ENCODE data around the gene SEMA3A. TPM values are rescaled to one million over a fixed set of nuclear protein-coding genes. Genes with fewer than 3 reads are reported as not detected.

The SEMA3A gene
- total and polyA plus RNA-seq, 2 donors: 12.9 to 24.3 TPM

DNA sequence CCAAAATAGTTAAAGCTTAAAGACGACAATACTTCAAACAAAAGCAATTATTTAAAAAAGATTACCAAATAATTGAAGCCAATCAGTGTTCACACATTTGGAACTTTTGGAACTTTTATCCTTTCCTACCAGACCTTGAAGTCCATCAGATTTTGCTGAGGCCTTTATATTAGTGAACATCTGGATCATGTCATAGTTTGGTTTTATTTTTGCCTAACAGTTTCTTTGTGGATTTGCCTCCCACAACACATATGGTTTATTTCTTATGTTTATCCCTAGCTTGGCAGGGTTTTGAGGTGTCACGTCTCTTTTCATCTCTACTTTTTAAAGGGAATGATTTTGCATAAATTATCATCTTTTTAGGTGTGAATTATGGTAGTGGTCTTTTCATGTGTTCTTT, 242.4 kb downstream of the SEMA3A start:
- H3K4me3 ChIP-seq (ENCODE audit: low read depth, low read length): no peak overlapping the region
- no peak overlapping the region for H3K27ac ChIP-seq (ENCODE audit: low read depth)
- no peaks in the 10 kb centered on the region for H3K4me1 ChIP-seq (ENCODE audit: insufficient read depth)
- no peaks in the 10 kb centered on the region for H3K36me3 ChIP-seq (ENCODE audit: insufficient read depth)
- DNase-seq (ENCODE audit: extremely low spot score): no peak
- WGBS: 61% methylated on average over 2 of the region's 2 CpGs

DNA sequence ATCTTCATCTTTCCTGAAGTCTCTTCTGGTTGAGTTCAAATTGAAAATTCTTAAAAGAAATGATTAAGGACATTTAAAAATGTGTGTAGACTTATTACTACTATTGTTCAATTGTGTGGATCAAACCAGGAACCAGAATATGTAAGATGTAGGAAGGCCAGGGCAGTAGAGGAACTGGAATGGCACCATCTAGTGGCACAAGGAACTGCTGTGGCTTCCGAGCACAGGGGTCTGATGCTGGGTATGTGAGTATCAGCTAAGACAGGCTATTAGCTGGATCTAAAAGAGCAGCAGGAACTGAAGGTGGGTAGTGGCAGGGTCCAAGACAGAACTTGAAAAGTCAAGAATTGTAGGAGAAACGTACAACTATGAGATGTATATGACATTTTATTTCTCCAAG, 247.3 kb downstream of the SEMA3A start:
- H3K4me3 ChIP-seq (ENCODE audit: low read depth, low read length): no peak overlapping the region
- DNase-seq (ENCODE audit: extremely low spot score): no peak
- no peak overlapping the region for H3K27ac ChIP-seq (ENCODE audit: low read depth)
- 89% methylated on average over 2 of the region's 2 CpGs for WGBS
- H3K4me1 ChIP-seq (ENCODE audit: insufficient read depth): no peaks in the 10 kb centered on the region
- no peaks in the 10 kb centered on the region for H3K36me3 ChIP-seq (ENCODE audit: insufficient read depth)

GRCh38 chr7:83946801-83947200, 247.8 kb downstream of the SEMA3A start:
- Histone ChIP-seq H3K4me1 (ENCODE audit: insufficient read depth) (no peaks in the 10 kb centered on the region), H3K27ac (ENCODE audit: low read depth) (no peak overlapping the region), H3K4me3 (ENCODE audit: low read depth, low read length) (no peak overlapping the region), H3K36me3 (ENCODE audit: insufficient read depth) (no peaks in the 10 kb centered on the region)
- no peak for DNase-seq (ENCODE audit: extremely low spot score)
- WGBS: 93% methylated on average over 3 of the region's 3 CpGs

DNA sequence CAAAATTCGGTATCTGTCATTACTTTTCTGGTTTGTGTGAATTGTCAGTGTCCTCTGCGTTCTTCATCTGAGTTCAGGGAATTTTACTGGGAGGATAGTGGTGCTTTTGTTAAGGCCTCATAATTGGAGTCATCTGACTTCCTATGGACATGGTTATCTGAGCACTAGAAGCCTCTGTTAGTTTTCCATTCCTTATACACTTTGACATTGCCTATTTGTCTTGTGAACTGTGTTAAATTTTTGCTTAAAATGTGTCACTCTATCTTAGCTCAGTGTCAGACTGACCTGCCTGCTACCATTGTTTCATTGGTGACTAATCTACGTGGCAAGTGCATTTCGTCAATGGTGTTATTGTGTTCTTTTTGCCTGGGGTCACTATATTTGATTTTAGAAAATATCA, 253.3 kb downstream of the SEMA3A start:
- no peak overlapping the region for H3K27ac ChIP-seq (ENCODE audit: low read depth)
- no peaks in the 10 kb centered on the region for H3K36me3 ChIP-seq (ENCODE audit: insufficient read depth)
- no peak overlapping the region for H3K4me3 ChIP-seq (ENCODE audit: low read depth, low read length)
- no peak for DNase-seq (ENCODE audit: extremely low spot score)
- H3K4me1 ChIP-seq (ENCODE audit: insufficient read depth): no peaks in the 10 kb centered on the region
- WGBS: 92% methylated on average over 4 of the region's 4 CpGs

GRCh38 chr7:83937930-83938329, 256.7 kb downstream of the SEMA3A start:
- no peak for DNase-seq (ENCODE audit: extremely low spot score)
- no peak overlapping the region for H3K4me3 ChIP-seq (ENCODE audit: low read depth, low read length)
- WGBS: 85% methylated on average over 8 of the region's 8 CpGs
- H3K27ac ChIP-seq (ENCODE audit: low read depth): no peak overlapping the region
- no peaks in the 10 kb centered on the region for H3K4me1 ChIP-seq (ENCODE audit: insufficient read depth)
- H3K36me3 ChIP-seq (ENCODE audit: insufficient read depth): no peaks in the 10 kb centered on the region

DNA sequence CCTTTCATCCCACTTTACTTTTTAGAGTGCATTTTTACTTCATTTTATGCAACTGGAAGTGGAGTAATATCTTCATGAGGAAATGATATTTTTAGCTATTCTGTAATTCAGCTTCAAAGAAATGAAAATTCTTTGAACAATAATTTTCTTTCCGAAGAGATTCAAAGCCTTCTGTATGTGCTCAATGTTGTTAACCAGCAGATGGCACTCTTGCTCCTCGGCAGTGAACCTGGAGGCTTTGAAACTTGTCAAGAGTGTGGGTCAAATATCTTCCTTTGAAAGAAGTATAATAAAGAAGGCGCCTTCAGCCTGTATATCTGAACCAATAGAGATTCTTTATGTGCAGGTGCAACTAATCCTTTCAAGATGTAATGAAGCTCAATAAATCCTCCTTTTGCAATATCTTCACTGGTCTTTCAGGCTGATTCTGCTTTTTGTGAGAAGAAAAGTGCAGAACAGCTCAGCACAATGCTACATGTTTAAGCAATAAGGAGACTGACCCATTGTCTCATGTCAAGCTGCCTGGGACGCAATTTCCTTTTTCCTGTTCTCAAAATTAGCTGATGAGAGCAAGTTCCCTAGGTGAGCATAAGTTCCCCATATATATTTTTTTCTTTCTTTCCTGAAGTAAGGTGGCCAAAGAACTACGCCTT, 258.4 kb downstream of the SEMA3A start:
- Histone ChIP-seq H3K4me3 (ENCODE audit: low read depth, low read length) (no peak overlapping the region), H3K36me3 (ENCODE audit: insufficient read depth) (no peaks in the 10 kb centered on the region), H3K27ac (ENCODE audit: low read depth) (no peak overlapping the region), H3K4me1 (ENCODE audit: insufficient read depth) (no peaks in the 10 kb centered on the region)
- WGBS: 48% methylated on average over 5 of the region's 5 CpGs
- peak; percentile 60 for DNase-seq (ENCODE audit: extremely low spot score)

DNA sequence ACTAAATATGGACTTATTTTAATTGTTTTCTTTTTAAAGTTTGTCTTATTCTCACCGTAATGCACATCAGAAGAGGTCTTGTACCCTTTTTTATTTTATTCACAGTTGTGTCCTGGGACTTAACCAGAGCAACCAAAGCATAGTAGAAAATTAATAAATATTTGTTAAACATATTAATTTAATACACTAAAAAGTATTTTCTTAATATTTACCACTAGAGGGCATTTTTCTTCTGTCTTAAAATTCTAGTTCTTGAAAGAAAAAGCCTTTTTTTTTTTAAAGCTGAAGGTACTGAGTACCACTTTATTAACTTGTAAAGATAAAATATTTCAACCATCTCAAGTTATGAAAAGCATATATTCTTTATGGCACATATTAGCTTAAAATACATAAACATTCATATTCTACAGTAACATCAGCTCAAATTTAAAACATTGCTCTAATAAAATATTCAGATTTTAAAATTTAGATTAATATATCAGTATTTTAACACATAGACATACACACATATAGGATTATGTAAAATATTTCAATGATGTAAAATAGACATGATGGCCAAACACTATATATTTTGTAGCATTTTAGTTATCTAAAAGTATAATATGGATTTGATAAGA, 260.4 kb downstream of the SEMA3A start:
- Histone ChIP-seq H3K36me3 (ENCODE audit: insufficient read depth) (no peaks in the 10 kb centered on the region), H3K27ac (ENCODE audit: low read depth) (no peak overlapping the region), H3K4me1 (ENCODE audit: insufficient read depth) (no peaks in the 10 kb centered on the region), H3K4me3 (ENCODE audit: low read depth, low read length) (no peak overlapping the region)
- DNase-seq (ENCODE audit: extremely low spot score): no peak
- WGBS: 82% methylated on average over 1 of the region's 1 CpG

GRCh38 chr7:83931968-83932367, 262.6 kb downstream of the SEMA3A start:
- WGBS: 74% methylated on average over 2 of the region's 2 CpGs
- H3K36me3 ChIP-seq (ENCODE audit: insufficient read depth): no peaks in the 10 kb centered on the region
- H3K27ac ChIP-seq (ENCODE audit: low read depth): no peak overlapping the region
- DNase-seq (ENCODE audit: extremely low spot score): no peak
- no peak overlapping the region for H3K4me3 ChIP-seq (ENCODE audit: low read depth, low read length)
- no peaks in the 10 kb centered on the region for H3K4me1 ChIP-seq (ENCODE audit: insufficient read depth)

DNA sequence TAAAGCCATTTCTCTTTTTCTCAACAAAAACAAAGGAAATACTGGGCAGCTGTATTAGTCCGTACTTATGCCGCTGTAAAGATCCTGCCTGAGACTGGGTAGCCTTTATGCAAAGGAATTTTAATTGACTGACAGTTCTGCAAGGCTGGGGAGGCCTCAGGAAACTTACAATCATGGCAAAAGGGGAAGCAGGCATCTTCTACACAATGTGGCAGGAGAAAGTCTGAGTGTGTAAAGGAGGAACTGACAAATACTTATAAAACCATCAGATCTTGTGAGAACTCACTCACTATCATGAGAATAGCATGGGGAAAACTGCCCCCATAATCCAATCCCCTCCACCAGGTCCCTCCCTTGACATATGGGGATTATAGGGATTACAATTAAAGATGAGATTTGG, 264.3 kb downstream of the SEMA3A start:
- no peak overlapping the region for H3K4me3 ChIP-seq (ENCODE audit: low read depth, low read length)
- H3K36me3 ChIP-seq (ENCODE audit: insufficient read depth): no peaks in the 10 kb centered on the region
- whole genome bisulfite sequencing: 95% methylated on average over 2 of the region's 2 CpGs
- no peak overlapping the region for H3K27ac ChIP-seq (ENCODE audit: low read depth)
- H3K4me1 ChIP-seq (ENCODE audit: insufficient read depth): no peaks in the 10 kb centered on the region
- no peak for DNase-seq (ENCODE audit: extremely low spot score)

DNA sequence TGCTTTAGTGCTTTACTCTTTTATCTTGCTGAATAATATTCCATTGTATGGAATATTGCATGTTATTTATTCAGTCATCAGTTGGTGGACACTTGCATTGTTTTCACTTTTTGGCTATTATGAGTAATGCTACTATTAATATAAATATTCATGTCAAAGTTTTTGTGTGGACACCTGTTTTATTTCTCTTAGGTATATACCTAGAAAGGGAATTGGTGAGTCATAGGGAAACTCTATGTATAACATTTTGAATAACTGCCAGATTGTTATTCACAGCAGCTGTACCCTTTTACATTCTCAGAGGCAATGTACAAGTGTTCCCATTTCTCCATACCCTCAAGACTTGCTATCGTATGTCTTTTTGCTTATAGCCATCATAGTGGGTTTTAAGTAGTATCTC, 268.7 kb downstream of the SEMA3A start:
- no peak overlapping the region for H3K27ac ChIP-seq (ENCODE audit: low read depth)
- WGBS: 44% methylated on average over 1 of the region's 1 CpG

GRCh38 chr7:83921941-83922607, 272.5 kb downstream of the SEMA3A start:
- DNase-seq (ENCODE audit: extremely low spot score): no peak
- 24% methylated on average over 4 of the region's 4 CpGs for WGBS
- Histone ChIP-seq H3K4me3 (ENCODE audit: low read depth, low read length) (no peak overlapping the region), H3K36me3 (ENCODE audit: insufficient read depth) (no peaks in the 10 kb centered on the region), H3K27ac (ENCODE audit: low read depth) (no peak overlapping the region), H3K4me1 (ENCODE audit: insufficient read depth) (no peaks in the 10 kb centered on the region)

More for the DNA sequence above, 268.7 kb downstream of the SEMA3A start:
- Histone ChIP-seq H3K4me3 (ENCODE audit: low read depth, low read length) (no peak overlapping the region), H3K4me1 (ENCODE audit: insufficient read depth) (no peaks in the 10 kb centered on the region), H3K36me3 (ENCODE audit: insufficient read depth) (no peaks in the 10 kb centered on the region)
- DNase-seq (ENCODE audit: extremely low spot score): no peak

DNA sequence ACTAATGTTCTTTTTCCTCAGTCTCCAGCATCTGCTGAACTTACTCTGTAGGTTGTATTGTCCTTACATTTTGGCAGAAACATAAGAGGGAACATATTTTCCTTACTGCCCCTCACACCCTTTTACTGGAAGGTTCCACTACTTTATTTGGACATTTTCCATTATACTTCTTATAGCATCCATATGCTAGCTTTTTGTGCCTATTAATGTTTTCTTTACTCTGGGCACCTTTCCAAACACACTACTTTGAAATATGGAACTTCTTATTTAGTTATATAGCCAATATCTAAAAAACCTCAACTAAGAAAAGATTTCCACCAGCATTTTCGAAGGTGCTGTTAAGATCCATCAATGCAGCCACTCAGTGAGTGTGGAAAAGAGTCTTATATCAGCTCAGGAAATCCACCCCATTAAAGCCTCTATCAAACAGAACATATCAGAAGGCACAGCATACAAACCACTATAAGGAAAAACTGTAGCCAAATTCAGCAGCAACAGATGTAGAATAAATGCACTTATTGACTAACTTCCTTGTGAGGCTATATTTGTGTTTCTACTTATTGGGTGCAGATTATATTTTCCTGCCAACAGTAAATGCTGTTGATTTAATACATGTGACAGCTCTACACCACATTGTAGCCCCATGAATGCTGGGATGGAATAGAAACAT, 273.2 kb downstream of the SEMA3A start:
- peak overlapping the region; percentile 10 for H3K27ac ChIP-seq (ENCODE audit: low read depth)
- 55% methylated on average over 1 of the region's 1 CpG for WGBS
- no peaks in the 10 kb centered on the region for H3K36me3 ChIP-seq (ENCODE audit: insufficient read depth)
- H3K4me1 ChIP-seq (ENCODE audit: insufficient read depth): no peaks in the 10 kb centered on the region
- H3K4me3 ChIP-seq (ENCODE audit: low read depth, low read length): no peak overlapping the region
- DNase-seq (ENCODE audit: extremely low spot score): no peak

DNA sequence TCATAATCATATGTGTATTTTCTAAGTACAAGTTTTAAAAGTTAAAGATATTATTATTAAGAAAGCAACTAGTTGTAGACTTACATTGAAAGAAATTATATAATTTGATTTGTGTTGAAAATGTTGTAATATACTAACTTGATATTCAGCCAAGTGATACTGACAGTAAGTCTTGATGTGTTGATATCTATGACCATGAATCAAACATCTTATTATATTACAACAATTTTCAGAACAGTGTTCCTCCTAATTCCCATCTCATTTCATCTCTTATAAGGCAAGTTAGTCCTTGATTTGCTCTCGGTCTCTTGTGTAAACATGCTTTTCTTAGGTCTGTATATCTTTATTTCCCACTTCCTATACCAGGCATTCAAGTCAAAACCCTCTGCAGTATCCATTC, 276.4 kb downstream of the SEMA3A start:
- Histone ChIP-seq H3K4me3 (ENCODE audit: low read depth, low read length) (no peak overlapping the region), H3K4me1 (ENCODE audit: insufficient read depth) (no peaks in the 10 kb centered on the region), H3K36me3 (ENCODE audit: insufficient read depth) (no peaks in the 10 kb centered on the region), H3K27ac (ENCODE audit: low read depth) (no peak overlapping the region)
- no peak for DNase-seq (ENCODE audit: extremely low spot score)
- 34% methylated on average over 1 of the region's 1 CpG for WGBS

DNA sequence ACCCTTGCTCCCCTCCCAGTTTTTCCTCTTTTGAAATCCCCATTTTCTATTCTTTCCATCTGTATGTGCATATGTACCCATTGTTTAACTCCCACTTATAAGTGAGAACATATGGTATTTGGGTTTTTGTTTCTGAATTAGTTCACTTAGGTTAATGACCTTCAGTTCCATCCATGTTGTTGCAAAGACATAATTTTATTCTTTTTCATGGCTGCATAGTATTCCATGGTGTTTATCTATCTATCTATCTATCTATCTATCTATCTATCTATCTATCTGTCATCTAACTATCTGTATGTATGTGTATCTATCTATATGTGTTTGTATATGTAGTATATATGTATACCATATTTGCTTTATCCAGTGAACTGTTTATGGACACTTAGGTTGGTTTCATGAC, 281.4 kb downstream of the SEMA3A start:
- Histone ChIP-seq H3K4me3 (ENCODE audit: low read depth, low read length) (no peak overlapping the region), H3K27ac (ENCODE audit: low read depth) (no peak overlapping the region), H3K4me1 (ENCODE audit: insufficient read depth) (no peaks in the 10 kb centered on the region), H3K36me3 (ENCODE audit: insufficient read depth) (no peaks in the 10 kb centered on the region)
- DNase-seq (ENCODE audit: extremely low spot score): no peak
